GM06990 (cell line): Measurements from ENCODE around the gene CARMIL1.
A peak's percentile ranks its signal among the peaks of the same experiment; 100 is the strongest.

Experiments used
- DNase-seq: peaks from one replicate; pipeline ENCODE4 v3.0.0-alpha.2; 2011; ENCODE audit not compliant: insufficient read length; ENCODE audit errors: extremely low read depth
- H3K27me3 ChIP-seq: replicated peaks from 2 replicates; pipeline ENCODE4 v1.6.0; 2011; ENCODE audit warnings: low read length; ENCODE audit not compliant: control insufficient read depth, insufficient read depth
- H3K36me3 ChIP-seq: 2 replicates; pipeline ENCODE4 v1.5.1; 2011; ENCODE audit warnings: low read length; ENCODE audit not compliant: control insufficient read depth, insufficient read depth
- H3K4me3 ChIP-seq: replicated peaks from 2 replicates; pipeline ENCODE4 v1.5.1; 2011; ENCODE audit warnings: low read depth, mild to moderate bottlenecking, control low read depth, low read length
- CTCF ChIP-seq: IDR thresholded peaks from 2 replicates; pipeline ENCODE4 v1.5.1; 2011; ENCODE audit warnings: low read length, control low read depth, mild to moderate bottlenecking, inconsistent platforms; ENCODE audit not compliant: insufficient read depth, poor library complexity, severe bottlenecking

CARMIL1 gene

GRCh38 chr6:25366903-25367545 lies 87.8 kb downstream of the CARMIL1 start:
- Histone ChIP-seq H3K4me3 (no peak overlapping the region; the same call in 1 of the 2 replicates), H3K27me3 (no peaks in the 10 kb centered on the region), H3K36me3 (no peaks in the 10 kb centered on the region)
- DNase-seq: peak; percentile 18
- no peak for TF ChIP-seq CTCF

GRCh38 chr6:25369036-25369432 lies 89.9 kb downstream of the CARMIL1 start:
- Histone ChIP-seq H3K36me3 (no peaks in the 10 kb centered on the region), H3K4me3 (no peak overlapping the region), H3K27me3 (no peaks in the 10 kb centered on the region)
- no peak for DNase-seq
- no peak for TF ChIP-seq CTCF

GRCh38 chr6:25369433-25370177 lies 90.4 kb downstream of the CARMIL1 start:
- Histone ChIP-seq H3K36me3 (no peaks in the 10 kb centered on the region), H3K4me3 (no peak overlapping the region), H3K27me3 (no peaks in the 10 kb centered on the region)
- no peak for TF ChIP-seq CTCF
- no peak for DNase-seq

GRCh38 chr6:25370178-25371036 lies 91.2 kb downstream of the CARMIL1 start:
- TF ChIP-seq CTCF: no peak
- no peak for DNase-seq
- H3K4me3 ChIP-seq: no peak overlapping the region
- H3K36me3 ChIP-seq: no peaks in the 10 kb centered on the region
- no peaks in the 10 kb centered on the region for H3K27me3 ChIP-seq

- no peak for DNase-seq
- no peak for TF ChIP-seq CTCF
- no peaks in the 10 kb centered on the region for H3K27me3 ChIP-seq
- H3K36me3 ChIP-seq: no peaks in the 10 kb centered on the region
- H3K4me3 ChIP-seq: no peak overlapping the region
Measured at GRCh38 chr6:25371037-25371347, 91.8 kb downstream of the CARMIL1 start.
